HG03135 (cell line): Measurements from ENCODE around the gene DEAF1.
"Not testable (repeated sequence)": the region's sequence is repeated elsewhere in the genome, so short reads cannot be mapped to it uniquely, and the experiment has no call there.

Experiments used
- ATAC-seq: cut with Tn5 transposase; IDR thresholded peaks from one replicate; pipeline ENCODE4 v1.9.1; 2021; ENCODE audit warnings: mild to moderate bottlenecking, moderate library complexity; ENCODE audit not compliant: unreplicated experiment

DEAF1 gene, protein sequence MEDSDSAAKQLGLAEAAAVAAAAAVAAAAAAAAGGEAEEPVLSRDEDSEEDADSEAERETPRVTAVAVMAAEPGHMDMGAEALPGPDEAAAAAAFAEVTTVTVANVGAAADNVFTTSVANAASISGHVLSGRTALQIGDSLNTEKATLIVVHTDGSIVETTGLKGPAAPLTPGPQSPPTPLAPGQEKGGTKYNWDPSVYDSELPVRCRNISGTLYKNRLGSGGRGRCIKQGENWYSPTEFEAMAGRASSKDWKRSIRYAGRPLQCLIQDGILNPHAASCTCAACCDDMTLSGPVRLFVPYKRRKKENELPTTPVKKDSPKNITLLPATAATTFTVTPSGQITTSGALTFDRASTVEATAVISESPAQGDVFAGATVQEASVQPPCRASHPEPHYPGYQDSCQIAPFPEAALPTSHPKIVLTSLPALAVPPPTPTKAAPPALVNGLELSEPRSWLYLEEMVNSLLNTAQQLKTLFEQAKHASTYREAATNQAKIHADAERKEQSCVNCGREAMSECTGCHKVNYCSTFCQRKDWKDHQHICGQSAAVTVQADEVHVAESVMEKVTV

GRCh38 chr11:694563-695287, at the start of gene DEAF1:
Gene DEAF1 (minus strand): TSS chr11:695222. CDS start chr11:695047, 175 bp downstream.
- ATAC-seq, result peak; percentile 77

- no peak for ATAC-seq
Observed at GRCh38 chr11:742571-743201, 47.7 kb upstream of the DEAF1 start.

DNA sequence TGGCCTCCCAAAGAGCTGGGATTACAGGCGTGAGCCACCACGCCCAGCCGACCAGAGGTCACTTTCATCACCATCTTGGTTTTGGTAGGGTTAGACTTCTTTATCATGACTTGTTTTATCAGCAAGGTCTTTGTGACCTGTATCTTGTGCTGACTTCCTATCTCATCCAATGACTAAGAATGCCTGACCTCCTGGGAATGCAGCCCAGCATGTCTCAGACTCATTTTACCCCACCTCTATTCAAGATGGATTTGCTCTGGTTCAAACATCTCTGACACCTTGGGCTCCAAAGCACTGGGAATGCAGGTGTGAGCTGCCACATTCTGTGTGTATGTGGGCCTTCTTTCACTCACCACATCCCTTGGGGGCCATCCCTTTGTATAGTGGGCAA, 47.1 kb upstream of the DEAF1 start:
- ATAC-seq, result no peak

- not testable (repeated sequence) for ATAC-seq
Observed at GRCh38 chr11:737899-738298, 42.9 kb upstream of the DEAF1 start.

- ATAC-seq, result no peak
Observed at GRCh38 chr11:737366-737765, 42.3 kb upstream of the DEAF1 start.

GRCh38 chr11:734541-734940, 39.5 kb upstream of the DEAF1 start:
- ATAC-seq, result not testable (repeated sequence)

GRCh38 chr11:733072-733471, 38.0 kb upstream of the DEAF1 start:
- ATAC-seq, result no peak

- no peak for ATAC-seq
Observed at GRCh38 chr11:729492-730074, 34.6 kb upstream of the DEAF1 start.

DNA sequence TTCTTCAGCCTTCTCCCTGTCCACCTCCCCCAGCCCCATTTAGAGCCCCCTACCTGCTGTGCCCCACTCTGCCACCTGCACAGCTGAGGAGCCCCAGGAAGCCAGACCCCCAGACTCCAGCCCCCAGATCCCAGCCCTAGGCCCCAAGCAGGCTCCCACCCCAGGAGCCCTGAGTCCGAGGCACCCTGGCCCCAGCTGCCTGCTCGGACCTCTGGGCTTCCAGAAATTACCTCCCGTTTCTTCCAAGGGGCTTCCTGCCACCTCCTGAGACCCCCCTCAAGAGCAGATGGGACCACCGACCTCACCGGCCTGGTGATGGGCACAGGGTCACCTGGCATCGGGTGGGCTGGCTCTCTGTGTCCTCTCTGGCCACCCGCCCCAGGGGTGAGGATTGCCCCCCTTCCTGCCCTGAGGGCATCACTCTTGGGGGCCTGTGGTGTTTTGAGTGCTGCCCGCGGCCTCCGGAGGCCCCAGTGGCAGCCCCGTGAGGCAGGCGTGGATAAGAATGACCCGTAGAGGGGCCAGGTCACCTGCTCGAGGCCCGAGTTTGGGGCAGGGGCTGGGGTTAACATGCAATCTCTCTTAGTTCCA, 34.0 kb upstream of the DEAF1 start:
- no peak for ATAC-seq

DNA sequence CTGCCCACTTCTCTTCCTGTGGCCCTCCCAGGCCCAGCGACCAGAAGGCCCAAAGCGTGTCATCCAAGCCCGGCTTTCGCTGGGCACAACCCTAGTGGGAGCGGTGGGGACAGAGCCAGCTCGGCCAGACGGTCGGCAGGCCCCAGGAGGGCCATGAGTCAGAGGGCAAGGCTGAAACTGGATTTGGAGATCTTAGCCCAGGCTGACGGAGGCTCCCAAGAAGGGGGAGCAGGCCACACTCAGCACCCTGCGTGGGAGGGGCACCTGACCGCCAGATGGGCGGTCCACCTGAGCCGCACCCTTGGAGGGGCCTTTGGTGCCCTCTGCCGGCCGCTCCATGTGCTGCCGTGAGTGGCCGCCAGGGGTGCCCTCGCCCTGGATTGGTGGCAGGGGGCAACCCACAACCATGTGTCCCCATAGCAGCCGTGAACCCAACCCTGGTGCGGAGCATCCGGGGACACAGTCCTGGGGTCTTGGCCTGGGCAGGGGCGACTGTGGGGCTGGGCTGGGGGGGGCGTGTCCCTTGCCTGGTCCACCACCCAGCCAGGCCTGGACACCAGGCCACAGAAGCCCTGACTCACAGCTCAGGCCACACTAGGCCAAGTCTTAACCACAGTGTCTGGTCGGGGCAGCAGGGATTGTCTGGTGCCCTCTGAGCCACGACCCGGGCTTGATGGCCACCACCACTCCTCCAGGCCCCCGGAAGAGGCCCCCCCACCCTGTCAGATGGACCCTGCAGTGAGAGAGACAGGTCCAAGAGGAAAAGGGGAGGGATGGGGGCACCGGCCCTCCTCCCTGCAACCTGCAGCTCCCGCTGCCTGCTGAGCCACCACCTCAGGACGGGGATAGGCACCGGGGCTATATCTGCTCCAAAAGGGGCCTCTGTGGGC, 33.1 kb upstream of the DEAF1 start:
- ATAC-seq, result peak; percentile 50

DNA sequence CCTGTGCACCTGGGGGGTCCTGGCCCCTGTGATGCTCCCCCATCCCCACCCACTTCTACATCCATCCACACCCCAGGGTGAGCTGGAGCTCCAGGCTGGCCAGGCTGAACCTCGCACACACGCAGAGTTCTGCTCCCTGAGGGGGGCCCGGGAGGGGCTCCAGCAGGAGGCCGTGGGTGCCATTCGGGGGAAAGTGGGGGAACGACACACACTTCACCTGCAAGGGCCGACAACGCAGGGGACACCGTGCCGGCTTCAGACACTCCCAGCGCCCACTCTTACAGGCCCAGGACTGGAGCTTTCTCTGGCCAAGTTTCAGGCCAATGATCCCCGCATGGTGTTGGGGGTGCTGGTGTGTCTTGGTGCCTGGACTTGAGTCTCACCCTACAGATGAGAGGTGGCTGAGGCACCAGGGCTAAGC, 32.3 kb upstream of the DEAF1 start:
- no peak for ATAC-seq

DNA sequence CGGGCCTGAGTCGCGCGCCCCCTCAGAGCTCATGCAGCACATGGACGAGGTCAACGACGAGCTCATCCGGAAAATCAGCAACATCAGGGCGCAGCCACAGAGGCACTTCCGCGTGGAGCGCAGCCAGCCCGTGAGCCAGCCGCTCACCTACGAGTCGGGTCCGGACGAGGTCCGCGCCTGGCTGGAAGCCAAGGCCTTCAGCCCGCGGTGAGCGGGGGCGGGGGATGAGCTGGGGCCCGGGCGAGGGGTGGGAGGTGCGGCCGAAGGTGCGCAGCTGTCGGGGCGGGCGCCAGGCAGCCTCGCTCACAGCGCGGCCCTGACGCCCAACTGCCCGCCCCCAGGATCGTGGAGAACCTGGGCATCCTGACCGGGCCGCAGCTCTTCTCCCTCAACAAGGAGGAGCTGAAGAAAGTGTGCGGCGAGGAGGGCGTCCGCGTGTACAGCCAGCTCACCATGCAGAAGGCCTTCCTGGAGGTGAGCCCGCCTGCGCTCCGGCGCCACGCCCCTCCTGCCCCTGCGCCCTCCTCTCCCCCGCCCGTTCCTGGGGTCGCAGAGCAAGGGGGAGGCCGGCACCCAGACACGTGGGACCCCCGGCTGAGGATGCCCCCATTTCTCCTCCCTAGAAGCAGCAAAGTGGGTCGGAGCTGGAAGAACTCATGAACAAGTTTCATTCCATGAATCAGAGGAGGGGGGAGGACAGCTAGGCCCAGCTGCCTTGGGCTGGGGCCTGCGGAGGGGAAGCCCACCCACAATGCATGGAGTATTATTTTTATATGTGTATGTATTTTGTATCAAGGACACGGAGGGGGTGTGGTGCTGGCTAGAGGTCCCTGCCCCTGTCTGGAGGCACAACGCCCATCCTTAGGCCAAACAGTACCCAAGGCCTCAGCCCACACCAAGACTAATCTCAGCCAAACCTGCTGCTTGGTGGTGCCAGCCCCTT, 31.5 kb upstream of the DEAF1 start:
- no peak for ATAC-seq

GRCh38 chr11:725624-726202, 30.7 kb upstream of the DEAF1 start:
- no peak for ATAC-seq

- no peak for ATAC-seq
Observed at GRCh38 chr11:724778-725386, 29.9 kb upstream of the DEAF1 start.

- ATAC-seq, result no peak
Observed at GRCh38 chr11:724049-724777, 29.2 kb upstream of the DEAF1 start.

DNA sequence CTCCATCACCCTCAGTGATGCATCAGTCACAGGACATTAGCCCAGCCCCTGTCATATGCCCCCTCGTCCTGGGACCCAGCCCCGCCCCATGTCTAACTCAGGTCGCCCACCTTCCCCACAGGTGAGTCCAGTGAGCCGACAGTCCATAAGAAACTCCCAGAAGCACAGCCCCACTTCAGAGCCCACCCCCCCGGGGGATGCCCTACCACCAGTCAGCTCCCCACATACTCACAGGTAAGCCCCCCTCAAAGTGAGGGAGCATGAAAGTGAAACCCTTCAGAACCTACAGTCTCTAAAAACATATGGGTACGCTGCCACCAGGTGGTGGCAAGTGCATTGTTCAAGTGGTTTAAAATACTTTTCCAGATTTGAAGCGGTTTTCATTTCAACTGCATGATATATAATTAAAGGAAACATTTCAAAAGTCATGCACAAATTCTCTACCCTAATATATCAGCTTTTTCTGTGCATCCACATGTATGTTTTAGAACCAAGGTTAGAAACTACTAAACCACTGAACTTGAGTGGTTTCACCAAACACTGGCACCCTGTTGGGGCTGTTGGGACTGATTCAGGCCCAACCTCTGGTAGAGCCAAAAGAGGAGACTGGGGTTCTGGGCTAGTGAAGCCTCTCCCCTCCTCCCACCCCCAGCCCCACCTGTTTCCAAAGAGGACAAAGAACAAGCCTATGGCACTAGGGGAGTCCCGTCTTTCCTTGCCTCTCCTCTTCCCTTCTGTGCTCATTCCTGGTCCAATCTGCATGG, 28.3 kb upstream of the DEAF1 start:
- no peak for ATAC-seq
